Eye (tissue), 1 donor: ENCODE data around the gene KLKB1.
A peak's percentile ranks its signal among the peaks of the same experiment; 100 is the strongest.

ENCODE experiments used
- DNase-seq: peaks from one replicate; pipeline ENCODE4 v3.0.0-alpha.2; 2015

The KLKB1 gene

DNA sequence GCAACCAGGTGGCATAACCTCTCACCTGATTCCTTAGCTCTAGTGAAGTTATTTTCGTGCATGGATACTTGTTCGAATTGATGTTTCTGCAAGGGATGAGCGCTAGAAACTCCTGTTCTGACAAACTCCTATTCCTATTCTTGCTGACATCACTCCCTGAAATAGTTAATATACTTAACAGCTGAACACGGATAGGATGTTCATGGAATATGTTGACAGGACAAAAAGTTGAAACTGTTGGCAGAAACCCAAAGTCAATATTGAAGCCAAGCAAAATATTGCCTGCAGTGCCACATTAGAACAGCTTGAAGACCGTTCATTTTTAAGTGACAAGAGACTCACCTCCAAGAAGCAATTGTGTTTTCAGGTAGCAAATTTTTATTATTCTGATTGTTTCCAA is at the start of gene KLKB1:
KLKB1 (plus strand) TSS at position 287 of the 400 bp plus-strand sequence. CDS start 689 bp downstream, outside the sequence.
- DNase-seq = peak; percentile 50

DNA sequence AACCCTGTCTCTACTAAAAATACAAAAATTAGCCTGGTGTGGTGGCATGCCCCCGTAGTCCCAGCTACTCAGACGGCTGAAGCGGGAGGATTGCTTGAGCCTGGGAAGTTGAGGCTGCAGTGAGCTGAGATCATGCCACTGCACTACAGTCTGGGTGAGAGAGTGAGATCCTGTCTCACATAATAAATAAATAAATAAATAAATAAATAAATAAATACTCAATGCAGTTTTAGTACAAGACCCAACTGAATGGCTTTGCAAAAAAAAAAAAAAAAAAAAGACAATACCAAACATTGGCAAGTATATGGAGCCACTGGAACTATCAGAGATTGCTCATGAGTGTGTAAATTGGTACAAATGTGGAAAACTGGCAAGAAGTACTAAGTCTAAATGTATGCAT is 39.2 kb upstream of the KLKB1 start:
- DNase-seq = peak; percentile 0

DNA sequence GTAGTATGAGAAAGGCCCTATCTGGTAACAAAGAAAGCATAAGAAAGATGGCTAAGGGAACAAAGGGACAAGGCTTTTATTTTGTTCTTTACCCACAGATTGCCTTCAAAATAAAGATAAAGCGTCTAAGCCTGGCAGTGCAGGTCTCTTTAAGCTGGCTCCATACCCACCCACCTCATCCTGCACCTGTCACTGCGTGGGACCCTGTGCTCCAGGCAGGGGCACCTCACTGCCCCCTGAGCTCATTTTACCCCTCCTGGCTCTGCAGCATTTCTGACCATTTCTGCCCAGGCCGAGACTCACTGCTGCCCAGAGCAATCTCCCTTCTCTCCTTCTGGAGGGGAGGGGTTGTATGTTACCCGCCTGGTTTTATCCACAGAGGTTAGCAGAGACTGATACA is 37.7 kb upstream of the KLKB1 start:
- no peak for DNase-seq

DNA sequence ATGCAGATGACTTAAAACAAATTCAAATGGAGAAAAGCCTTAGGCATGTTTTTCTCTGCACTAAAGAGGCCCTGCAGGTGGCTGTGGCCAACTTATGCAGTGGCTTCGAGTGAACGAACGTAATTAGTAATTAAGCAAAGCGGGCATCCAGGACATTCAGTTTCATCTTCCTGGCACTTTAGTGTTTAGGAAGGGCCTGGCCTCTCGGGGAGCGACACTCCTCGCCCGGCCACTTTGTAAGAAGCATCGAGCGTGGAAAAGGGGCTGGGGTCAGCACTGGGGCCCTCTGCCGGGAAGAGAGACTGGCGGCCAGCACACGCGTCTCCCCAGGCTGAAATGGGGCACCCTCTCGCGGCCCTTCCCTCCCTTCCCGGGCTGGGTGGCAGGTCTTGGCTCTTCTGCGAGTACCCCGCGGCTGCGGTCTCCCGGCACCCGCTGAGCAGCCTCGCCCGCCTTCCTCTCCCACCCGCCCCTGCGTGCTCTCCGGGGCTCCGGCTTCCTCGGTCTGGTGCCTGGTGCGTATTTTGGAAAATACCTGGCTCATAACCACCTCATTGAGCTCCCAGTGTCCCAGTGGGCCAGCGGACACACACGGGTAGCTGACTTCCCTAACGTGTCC is 36.6 kb upstream of the KLKB1 start:
- DNase-seq = no peak

DNA sequence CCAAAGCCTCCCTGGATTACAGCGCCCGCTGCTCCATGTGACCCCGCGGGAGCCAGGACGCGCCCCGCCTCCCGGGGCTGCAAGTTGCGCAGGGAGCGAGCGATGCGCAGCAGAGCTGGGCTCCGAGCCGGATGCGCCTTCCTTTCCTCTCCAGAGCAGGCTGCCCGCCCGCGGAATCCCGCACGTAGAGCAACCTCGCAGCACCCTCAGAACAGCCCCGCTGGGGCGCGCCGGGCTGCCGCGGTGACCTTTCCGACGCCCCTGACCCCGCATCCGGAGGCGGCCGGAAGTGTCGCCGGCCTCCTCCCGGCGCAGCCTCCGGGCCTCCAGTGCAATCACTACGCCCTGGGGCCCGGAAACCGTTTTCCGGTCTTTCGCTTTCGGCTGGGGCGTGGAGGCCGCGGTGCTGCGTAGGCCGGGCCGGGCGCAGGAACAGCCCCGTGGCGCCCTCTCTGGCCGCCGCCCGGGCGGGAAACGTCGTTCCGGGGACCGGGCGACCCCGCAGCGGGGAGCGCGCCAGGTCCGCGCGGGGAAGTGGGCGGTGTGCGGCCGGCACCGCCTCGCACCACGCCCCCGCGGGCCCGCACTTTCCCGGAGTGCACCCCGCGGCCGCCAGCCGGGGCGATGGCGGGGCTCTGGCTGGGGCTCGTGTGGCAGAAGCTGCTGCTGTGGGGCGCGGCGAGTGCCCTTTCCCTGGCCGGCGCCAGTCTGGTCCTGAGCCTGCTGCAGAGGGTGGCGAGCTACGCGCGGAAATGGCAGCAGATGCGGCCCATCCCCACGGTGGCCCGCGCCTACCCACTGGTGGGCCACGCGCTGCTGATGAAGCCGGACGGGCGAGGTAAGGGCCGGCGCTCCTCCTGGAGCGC is 35.9 kb upstream of the KLKB1 start, which contains the start of gene CYP4V2:
CYP4V2 (plus strand) TSS at position 368 of the 866 bp plus-strand sequence; CDS start at position 625, 257 bp downstream.
- peak; percentile 93 for DNase-seq

DNA sequence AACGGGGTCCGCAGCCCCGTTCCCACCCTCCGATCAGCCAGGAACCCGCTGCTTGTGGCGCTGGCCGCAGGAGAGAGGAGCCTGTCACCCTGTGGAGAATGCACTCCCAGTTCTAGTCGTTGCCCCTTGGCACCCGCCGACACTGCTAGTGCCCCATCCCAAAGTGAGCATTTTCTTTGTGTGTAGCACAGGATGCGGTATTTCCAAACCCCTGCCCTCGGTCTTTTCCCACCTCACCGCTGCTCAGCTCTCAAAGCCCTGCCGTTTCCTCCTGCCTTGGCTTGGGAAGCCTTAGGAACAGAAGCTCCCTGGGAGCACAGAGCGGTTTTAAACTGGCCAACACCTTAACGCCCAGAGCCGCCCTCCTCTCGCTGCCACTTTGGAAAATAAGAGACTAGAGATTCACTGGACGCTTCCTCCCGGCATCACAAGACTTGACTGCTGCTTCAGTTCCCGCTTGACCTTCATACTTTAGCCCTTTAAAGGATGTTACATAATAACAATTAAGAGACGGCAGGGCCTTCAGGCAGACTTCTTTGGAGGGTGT is 35.2 kb upstream of the KLKB1 start:
- DNase-seq = peak; percentile 84

DNA sequence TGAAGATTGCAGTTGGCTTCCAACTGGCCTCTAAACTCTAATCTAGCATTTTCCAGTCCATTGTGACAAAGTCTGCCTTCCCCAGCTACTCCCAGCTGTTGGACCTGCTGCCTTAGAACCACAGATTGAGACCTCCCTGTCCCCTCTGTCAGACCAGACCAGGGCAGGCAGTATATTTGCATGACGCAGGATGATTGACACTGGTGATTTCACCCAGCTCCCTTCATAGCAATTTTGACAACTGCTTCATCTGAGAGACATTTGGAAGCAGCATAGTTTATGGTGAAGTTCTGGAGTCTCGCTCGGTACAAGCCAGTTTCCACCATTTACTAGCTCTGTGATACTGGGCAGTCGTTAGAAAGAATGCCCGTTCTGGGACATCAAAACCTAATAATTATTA is 33.5 kb upstream of the KLKB1 start:
- DNase-seq = peak; percentile 0

DNA sequence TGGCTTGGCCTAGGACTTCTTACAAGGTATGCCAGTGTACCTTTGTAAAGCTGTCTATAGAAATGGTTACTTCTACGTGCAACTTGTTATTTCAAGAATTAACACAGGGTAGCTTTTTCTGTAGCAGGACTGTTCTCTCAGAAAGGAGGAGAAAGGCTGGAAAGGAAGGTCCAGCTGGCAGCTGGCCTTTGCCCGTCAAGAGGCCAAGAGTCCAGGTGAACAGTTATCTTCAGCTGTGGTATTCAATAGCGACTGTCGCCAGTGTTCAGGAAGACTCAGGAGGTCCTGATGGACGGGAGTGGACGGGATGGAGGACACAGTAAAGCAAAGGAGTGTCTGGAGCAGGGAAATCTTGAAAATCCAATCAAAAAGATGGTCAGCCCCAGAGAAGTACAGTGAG is 31.2 kb upstream of the KLKB1 start:
- DNase-seq = no peak

DNA sequence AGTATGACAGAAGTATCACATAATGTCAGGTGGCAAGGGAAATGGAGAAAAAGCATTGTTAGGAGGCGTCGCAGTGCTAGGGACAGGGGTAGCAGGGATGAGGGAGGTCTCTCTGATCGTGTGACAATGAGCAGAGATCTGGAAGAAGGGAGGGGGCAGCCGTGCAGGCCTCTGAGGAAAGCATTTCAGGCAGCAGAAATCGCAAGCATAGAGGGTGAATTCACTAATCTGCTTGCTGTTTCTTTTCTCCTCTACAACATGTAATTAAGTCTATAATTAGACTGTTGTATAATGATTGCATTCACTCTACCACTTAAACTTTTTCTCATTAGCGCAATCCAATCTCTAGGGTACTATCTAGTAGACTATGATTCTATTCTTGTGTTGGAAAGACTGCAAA is 26.8 kb upstream of the KLKB1 start:
- DNase-seq = peak; percentile 43

DNA sequence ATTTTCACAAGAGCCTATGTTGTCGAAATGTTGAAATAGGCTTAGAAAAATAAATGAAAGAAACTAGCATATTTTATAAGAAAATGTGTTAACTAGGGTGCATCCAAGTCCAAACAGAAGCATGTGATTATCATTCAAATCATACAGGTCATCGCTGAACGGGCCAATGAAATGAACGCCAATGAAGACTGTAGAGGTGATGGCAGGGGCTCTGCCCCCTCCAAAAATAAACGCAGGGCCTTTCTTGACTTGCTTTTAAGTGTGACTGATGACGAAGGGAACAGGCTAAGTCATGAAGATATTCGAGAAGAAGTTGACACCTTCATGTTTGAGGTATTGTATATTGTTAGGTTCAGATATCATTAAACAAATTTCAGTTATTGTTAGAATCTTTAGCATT is 26.3 kb upstream of the KLKB1 start:
- no peak for DNase-seq

DNA sequence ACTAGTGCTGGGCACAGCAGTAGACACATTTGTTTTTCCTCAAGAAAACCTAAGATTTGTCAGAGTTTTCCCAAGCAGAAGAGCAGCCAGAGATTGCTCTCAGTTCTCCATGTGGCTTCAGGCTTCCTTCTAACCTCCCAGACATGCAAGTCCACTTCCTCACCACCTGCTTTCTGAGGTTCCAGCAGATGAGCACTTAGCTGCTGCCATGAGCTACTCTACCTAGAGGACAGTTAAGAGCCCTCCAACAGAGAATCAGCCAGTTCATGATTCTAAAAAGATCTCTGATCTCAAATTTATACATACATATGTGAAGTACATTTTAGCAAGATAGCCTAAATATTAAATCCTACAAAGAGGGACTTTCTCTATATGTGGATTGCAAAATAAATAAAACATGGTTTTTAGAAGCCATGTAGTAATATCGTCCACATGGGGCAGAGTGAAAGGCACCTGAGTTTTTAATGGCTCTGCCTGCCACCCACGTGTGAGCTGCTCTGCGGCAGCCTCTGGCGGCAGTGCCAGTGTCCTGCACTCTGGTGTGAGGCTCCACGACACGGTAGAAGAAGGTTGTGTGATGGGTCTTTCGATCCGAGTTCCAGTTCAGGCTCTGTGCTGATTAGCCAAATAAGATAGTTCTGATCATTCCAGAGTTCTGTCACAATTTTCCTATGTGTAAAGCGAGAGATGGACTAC is 25.6 kb upstream of the KLKB1 start:
- no peak for DNase-seq

DNA sequence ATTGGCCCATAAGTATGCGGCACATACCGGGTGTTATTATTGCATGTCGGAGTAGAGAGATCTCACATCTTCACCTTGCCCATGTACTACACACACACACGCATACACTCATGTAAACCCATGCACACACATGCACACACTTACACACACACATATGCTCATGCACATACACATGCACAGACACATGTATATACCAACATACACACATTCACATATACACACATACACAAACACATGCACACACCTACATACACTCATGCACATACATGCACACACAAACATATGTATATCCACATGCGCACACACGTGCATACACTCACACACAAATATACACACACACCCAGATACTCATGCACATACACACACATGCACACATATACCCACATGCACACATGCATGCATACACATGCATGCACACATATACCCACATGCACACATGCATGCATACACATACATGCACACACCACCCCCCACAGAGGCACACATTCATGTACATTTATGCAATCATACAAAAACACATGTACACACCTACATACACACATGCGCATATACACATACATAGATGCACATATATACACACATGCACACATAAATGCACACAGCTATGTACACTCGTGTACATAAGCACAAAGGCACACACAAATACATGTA is 24.7 kb upstream of the KLKB1 start:
- DNase-seq = no peak

DNA sequence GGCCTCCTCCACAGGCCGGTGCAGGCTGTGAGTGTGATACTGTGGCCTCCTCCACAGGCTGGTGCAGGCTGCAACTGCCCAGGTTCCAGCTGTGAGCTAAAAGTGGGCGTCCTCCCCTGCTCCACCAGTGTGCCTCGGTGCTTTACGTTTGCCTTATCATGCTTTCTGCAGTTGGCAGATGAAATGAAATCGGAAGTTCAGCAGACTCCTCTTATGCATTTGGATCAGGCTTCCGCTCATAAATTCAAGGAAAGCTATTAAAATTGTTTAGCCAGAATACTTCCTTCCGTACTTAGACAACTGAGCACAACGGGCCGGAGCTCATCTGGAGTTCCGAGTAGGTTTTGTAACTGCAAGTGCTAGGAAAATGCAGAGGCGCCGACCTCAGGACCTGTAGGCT is 23.9 kb upstream of the KLKB1 start:
- DNase-seq = no peak

DNA sequence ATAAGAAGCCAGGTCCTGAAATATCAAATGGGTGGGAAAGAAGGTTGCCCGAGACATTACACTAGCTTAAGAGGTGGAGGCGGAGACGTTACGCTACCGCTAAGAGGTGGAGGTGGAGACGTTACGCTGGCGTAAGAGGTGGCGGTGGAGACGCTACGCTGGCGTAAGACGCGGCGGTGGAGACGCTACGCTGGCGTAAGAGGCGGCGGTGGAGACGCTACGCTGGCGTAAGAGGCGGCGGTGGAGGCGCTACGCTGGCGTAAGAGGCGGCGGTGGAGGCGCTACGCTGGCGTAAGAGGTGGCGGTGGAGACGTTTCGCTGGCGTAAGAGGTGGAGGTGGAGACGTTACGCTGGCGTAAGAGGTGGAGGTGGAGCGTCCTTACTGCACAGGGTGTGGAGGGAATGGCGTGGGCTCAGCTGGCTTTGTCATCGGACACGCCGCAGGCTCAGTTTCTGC is 23.2 kb upstream of the KLKB1 start:
- peak; percentile 60 for DNase-seq

DNA sequence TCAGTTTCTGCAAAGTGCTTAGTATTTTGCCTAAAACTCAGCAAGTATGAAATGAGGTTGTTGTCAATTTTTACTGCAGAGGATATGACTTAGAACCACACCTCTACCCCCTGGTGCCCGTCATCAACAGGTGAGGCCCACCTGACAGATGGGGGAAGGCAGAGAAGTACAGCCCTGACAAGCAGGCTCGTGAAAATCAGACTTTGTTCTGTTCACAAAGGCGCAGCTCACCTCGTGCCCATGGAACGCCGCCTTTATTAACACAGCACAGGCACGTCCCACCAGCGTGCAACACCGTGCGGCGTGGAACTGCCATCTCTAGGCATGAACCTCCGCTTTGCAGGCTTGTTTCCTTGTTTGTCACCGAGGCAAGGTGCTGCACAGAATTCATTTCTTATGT is 22.6 kb upstream of the KLKB1 start:
- DNase-seq = no peak

DNA sequence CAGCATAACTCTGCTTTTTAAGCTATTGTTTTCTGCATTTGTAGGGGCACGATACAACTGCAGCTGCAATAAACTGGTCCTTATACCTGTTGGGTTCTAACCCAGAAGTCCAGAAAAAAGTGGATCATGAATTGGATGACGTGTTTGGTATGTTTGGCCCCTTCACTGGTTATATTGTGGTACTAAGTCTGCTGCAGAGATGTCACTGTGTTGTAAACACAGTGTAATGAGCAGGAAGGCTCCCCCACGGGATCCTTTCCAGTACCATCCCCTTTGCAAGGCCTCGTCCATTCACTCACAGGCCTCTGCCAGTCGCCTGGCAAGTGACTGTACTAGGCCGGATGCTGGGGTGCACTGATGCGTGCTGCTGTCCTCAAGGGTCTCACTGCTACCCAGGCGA is 22.2 kb upstream of the KLKB1 start:
- DNase-seq = no peak

DNA sequence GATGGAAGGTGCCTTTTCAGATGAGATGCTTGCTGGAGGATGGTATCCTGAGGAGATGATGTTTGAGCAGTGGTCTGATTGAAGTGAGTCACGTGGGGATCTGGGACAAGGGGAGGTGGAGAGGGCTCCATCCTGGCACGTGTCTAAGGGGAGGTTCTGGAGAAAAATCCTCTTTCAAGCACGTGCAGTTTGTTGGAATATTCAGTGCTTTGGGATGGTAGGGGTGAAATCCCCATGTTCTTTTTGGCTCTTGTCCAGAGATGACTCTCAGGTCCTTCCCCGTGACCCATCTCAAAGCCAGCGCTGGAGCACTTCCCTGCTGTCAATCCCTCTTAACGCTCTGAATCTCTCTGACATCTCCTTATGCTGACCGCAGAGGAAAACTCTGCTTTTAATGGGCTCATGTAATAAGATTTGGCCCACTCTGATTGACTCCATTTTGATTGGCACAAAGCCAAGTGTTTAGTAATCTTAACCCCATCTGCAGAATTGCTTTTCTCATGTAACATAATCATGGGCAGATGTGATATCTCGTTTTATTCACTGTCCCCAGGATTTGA is 10.8 kb upstream of the KLKB1 start:
- DNase-seq = peak; percentile 57

DNA sequence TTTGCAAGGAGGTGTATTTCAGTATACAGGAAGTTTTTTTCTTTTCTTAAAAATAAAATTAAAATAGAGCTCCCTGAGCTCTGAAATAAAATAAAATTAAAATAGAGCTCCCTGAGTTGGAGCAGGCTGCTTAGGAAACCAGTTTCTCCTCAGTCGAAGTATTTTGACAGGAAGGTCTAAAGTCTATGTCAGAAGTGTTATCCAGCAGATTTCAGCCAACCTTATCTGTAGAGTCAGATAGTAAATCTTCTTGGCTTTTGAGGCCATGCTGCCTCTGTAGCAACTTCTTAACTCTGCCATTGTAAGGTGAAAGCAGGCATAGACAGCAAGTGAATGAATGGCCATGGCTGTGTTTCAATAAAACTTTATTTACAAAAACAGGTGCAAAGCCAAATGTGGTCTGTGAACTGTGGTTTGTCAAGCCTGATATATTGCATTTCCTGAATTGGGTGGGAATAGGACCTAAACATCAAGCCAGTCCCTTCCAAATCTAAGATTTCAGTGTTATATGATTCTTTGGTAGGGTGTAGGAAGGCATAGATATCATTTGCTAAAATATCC is 9.5 kb upstream of the KLKB1 start:
- no peak for DNase-seq

DNA sequence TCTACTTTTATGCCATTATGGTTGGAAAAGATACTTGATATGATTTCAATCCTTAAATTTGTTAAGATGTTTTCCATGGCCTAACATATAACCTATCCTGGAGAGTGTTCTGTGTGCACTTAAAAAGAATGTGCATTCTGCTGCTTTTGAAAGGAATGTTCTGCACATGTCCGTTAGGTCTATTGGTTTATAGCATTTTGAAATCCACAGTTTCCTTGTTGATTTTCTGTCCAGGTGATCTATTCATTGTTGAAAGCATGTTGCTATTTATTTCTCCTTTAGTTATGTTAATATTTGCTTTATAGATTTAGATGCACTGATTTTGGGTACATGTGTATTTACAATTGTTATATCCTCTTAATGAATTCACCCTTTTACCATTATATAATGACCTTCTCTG is 5.7 kb upstream of the KLKB1 start:
- DNase-seq = no peak

DNA sequence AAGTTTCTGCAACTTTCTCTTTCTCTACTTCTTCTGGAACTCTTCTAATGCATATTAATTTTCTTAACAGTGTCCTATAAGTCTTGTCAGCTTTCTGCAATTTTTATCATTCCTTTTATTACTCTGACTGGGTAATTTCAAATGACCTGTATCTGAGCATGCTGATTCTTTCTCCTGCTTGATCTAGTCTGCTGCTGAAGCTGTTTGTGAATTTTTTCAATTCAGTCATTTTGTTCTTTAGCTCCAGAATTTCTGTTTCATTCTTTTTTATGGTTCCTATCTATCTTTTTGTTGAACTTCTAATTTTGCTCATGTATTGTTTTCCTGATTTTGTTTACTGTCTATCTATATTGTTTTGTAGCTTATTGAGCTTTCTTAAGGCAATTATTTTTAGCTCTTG is 1.5 kb upstream of the KLKB1 start:
- DNase-seq = no peak

DNA sequence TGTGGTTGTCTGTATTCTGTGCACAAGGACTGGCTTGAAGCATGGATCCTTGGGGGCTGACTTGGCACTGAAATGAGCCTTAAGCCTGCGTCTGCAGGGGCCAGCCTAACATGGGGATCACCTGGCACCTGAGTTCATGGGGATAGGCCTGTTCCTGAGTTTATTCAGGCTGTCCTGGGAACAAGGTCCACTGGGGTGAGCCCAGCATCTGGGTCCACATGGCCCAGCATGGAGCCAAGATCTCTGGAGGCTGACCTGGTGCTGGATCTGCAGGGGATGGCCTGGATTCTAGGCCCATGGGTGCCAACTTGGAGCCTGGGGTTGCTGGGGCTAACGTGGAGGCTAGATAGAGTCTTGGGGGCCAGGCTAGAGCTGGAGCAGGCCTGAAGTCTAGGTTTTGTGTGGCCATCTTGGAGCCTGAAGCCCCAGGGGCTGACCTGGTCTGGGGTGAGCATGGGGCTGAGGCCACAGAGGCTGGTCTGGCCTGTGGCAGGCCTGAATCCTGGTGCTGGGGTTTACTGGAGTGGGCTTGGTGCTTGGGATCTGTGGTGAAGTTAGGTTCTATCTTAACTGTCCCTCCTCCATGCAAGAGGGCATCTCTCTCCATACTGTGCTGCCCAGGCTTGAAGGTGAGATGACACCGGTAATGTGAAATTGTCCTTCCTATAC is 652 bp upstream of the KLKB1 start:
- no peak for DNase-seq
